Measurements from ENCODE around the gene TPTE2.

GRCh38 chr13:19590423-19590822 is 29.1 kb upstream of the TPTE2 start:
- TF ChIP-seq, protein P1, sequence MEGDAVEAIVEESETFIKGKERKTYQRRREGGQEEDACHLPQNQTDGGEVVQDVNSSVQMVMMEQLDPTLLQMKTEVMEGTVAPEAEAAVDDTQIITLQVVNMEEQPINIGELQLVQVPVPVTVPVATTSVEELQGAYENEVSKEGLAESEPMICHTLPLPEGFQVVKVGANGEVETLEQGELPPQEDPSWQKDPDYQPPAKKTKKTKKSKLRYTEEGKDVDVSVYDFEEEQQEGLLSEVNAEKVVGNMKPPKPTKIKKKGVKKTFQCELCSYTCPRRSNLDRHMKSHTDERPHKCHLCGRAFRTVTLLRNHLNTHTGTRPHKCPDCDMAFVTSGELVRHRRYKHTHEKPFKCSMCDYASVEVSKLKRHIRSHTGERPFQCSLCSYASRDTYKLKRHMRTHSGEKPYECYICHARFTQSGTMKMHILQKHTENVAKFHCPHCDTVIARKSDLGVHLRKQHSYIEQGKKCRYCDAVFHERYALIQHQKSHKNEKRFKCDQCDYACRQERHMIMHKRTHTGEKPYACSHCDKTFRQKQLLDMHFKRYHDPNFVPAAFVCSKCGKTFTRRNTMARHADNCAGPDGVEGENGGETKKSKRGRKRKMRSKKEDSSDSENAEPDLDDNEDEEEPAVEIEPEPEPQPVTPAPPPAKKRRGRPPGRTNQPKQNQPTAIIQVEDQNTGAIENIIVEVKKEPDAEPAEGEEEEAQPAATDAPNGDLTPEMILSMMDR (IDR thresholded peaks at IDR 0.05; ENCODE audit: low read length), result no peak
- TF ChIP-seq EZH2 (IDR thresholded peaks at IDR 0.05; ENCODE audit: borderline replicate concordance, low read length), result no peak

Measured in OCI-LY1 (cell line).